HepG2 (cell line): ENCODE measurements around the gene RPF1.

ENCODE experiments used
- HOXD1 ChIP-seq: sonication (generic); formaldehyde crosslinking; IDR thresholded peaks from 2 replicates; pipeline ENCODE4 v1.5.0; 2020; ENCODE audit warnings: missing genetic modification reagents
- NCOA2 ChIP-seq: sonication (generic); formaldehyde crosslinking; IDR thresholded peaks from 2 replicates; pipeline ENCODE4 v1.8.0; 2022; ENCODE audit warnings: inconsistent platforms
- NR2F2 ChIP-seq: IDR thresholded peaks from 2 replicates; pipeline ENCODE4 v1.6.1; 2012; ENCODE audit warnings: low read depth, inconsistent platforms, borderline replicate concordance
- POLR2A ChIP-seq, 2 experiments: IDR thresholded peaks; 2 replicates each; pipeline ENCODE4 v1.6.1; 2011; ENCODE audit warnings: low read depth in 2 of 2, low read length in 2 of 2, mild to moderate bottlenecking in 1 of 2, moderate library complexity in 1 of 2; ENCODE audit not compliant: insufficient read depth in 1 of 2
- POLR2AphosphoS5 ChIP-seq: IDR thresholded peaks from 2 replicates; pipeline ENCODE4 v1.6.1; 2012; ENCODE audit warnings: low read depth, low read length
- RAD21 ChIP-seq: fragments of 450-650 bp; formaldehyde crosslinking; IDR thresholded peaks from 2 replicates; pipeline ENCODE4 v1.5.0; 2020; ENCODE audit warnings: mild to moderate bottlenecking
- RBAK ChIP-seq: sonication (generic); formaldehyde crosslinking; IDR thresholded peaks from 2 replicates; pipeline ENCODE4 v1.5.1; 2020; ENCODE audit warnings: mild to moderate bottlenecking, missing genetic modification reagents
- XBP1 ChIP-seq: sonication (generic); formaldehyde crosslinking; IDR thresholded peaks from 2 replicates; pipeline ENCODE4 v1.5.0; 2020; ENCODE audit warnings: missing genetic modification reagents
- ZNF850 ChIP-seq: sonication (generic); formaldehyde crosslinking; conservative IDR thresholded peaks from 2 replicates; pipeline ENCODE4 v1.9.0; 2021; ENCODE audit warnings: mild to moderate bottlenecking, missing genetic modification reagents
- TF ChIP-seq, protein P1 (sequence below): sonication (generic); formaldehyde crosslinking; IDR thresholded peaks from 2 replicates; pipeline ENCODE4 v1.5.0; 2020; ENCODE audit warnings: mild to moderate bottlenecking, missing genetic modification reagents, moderate library complexity
- TF ChIP-seq, protein P2 (sequence below): IDR thresholded peaks from 2 replicates; pipeline ENCODE4 v1.6.1; 2016; ENCODE audit warnings: low read depth, missing genetic modification reagents, missing compliant biosample characterization

DNA sequence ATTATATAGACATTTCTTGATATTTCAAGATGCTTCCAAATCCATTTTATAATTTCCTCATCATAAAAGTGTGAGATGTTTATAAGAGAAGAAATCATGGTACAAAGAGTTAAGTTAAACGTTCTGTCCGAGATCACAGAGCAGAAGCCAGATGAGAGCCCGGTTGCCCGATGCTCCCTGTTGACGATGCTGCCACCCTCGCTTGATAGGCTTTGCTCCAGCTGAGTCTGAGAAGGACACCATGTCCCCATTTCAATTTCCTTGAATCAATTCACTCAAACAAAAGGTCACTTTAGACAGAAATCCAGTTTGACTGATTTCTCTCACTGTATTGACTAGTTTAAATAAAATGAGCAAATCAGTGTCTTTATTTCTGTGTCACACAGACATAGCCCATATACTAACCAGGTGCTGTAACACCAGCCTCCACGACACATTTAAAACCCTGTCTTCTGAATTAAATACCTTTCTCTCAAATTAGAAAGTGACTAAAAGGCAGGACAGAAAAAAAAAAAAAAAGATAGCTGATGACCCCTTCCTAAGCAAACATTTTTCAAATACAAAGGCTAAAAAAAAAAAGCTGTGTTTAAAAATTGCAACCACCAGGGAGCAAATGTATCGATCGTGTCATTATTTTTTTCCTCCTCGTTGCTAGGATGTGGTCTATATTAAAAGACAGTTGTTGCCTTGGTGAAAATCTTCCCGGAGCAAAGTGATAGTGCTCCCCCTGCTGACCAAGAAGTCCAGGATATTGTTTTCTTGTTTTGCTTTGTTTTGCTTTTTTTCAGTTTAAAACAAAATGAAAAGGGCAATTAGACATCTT, 45.6 kb upstream of the RPF1 start:
- TF ChIP-seq HOXD1 (CRISPR knock-in tag) (no peak), RAD21 (CRISPR knock-in tag) (no peak), XBP1 (CRISPR knock-in tag) (no peak), POLR2A (IDR thresholded peaks at IDR 0.05; ENCODE audit: insufficient read depth in 1 of 2, low read depth in 2 of 2, low read length in 2 of 2) (no peak), NR2F2 (no peak), POLR2AphosphoS5 (no peak), RBAK (CRISPR knock-in tag) (no peak), ZNF850 (no peak), NCOA2 (CRISPR knock-in tag) (no peak)
- TF ChIP-seq, protein P1, sequence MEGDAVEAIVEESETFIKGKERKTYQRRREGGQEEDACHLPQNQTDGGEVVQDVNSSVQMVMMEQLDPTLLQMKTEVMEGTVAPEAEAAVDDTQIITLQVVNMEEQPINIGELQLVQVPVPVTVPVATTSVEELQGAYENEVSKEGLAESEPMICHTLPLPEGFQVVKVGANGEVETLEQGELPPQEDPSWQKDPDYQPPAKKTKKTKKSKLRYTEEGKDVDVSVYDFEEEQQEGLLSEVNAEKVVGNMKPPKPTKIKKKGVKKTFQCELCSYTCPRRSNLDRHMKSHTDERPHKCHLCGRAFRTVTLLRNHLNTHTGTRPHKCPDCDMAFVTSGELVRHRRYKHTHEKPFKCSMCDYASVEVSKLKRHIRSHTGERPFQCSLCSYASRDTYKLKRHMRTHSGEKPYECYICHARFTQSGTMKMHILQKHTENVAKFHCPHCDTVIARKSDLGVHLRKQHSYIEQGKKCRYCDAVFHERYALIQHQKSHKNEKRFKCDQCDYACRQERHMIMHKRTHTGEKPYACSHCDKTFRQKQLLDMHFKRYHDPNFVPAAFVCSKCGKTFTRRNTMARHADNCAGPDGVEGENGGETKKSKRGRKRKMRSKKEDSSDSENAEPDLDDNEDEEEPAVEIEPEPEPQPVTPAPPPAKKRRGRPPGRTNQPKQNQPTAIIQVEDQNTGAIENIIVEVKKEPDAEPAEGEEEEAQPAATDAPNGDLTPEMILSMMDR (CRISPR knock-in tag), result peak; percentile 59
- TF ChIP-seq, protein P2, sequence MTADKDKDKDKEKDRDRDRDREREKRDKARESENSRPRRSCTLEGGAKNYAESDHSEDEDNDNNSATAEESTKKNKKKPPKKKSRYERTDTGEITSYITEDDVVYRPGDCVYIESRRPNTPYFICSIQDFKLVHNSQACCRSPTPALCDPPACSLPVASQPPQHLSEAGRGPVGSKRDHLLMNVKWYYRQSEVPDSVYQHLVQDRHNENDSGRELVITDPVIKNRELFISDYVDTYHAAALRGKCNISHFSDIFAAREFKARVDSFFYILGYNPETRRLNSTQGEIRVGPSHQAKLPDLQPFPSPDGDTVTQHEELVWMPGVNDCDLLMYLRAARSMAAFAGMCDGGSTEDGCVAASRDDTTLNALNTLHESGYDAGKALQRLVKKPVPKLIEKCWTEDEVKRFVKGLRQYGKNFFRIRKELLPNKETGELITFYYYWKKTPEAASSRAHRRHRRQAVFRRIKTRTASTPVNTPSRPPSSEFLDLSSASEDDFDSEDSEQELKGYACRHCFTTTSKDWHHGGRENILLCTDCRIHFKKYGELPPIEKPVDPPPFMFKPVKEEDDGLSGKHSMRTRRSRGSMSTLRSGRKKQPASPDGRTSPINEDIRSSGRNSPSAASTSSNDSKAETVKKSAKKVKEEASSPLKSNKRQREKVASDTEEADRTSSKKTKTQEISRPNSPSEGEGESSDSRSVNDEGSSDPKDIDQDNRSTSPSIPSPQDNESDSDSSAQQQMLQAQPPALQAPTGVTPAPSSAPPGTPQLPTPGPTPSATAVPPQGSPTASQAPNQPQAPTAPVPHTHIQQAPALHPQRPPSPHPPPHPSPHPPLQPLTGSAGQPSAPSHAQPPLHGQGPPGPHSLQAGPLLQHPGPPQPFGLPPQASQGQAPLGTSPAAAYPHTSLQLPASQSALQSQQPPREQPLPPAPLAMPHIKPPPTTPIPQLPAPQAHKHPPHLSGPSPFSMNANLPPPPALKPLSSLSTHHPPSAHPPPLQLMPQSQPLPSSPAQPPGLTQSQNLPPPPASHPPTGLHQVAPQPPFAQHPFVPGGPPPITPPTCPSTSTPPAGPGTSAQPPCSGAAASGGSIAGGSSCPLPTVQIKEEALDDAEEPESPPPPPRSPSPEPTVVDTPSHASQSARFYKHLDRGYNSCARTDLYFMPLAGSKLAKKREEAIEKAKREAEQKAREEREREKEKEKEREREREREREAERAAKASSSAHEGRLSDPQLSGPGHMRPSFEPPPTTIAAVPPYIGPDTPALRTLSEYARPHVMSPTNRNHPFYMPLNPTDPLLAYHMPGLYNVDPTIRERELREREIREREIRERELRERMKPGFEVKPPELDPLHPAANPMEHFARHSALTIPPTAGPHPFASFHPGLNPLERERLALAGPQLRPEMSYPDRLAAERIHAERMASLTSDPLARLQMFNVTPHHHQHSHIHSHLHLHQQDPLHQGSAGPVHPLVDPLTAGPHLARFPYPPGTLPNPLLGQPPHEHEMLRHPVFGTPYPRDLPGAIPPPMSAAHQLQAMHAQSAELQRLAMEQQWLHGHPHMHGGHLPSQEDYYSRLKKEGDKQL, result no peak
